22Rv1 (cell line): ENCODE data around the gene CDK6.

ENCODE experiments used
- ZFX ChIP-seq: fragments of 450-650 bp; IDR thresholded peaks from 2 replicates; pipeline ENCODE4 v1.6.1; 2017; ENCODE audit warnings: antibody characterized with exemption, borderline replicate concordance
- TF ChIP-seq, protein P1 (sequence below): fragments of 450-650 bp; IDR thresholded peaks from 2 replicates; pipeline ENCODE4 v1.5.1; 2017; ENCODE audit warnings: mild to moderate bottlenecking

DNA sequence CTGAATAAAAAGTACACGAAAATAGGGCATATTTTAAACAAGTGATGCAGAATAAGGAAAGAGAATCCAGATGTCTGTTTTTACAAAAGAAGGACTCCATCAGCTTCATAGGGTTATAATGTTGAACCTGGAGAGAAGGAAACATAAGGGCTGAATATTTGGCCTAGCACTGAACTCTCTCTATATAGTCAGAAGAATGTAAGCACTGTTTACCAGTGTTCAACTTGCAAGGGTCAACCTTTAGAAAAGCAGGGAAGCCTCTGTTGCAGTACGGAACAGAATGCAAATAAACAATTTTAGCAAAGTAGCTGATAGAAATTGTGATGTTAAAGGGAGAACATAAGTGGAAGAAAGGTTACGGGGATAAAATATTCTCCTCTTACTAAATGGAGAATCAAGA lies 16.2 kb downstream of the CDK6 start:
- TF ChIP-seq, protein P1, sequence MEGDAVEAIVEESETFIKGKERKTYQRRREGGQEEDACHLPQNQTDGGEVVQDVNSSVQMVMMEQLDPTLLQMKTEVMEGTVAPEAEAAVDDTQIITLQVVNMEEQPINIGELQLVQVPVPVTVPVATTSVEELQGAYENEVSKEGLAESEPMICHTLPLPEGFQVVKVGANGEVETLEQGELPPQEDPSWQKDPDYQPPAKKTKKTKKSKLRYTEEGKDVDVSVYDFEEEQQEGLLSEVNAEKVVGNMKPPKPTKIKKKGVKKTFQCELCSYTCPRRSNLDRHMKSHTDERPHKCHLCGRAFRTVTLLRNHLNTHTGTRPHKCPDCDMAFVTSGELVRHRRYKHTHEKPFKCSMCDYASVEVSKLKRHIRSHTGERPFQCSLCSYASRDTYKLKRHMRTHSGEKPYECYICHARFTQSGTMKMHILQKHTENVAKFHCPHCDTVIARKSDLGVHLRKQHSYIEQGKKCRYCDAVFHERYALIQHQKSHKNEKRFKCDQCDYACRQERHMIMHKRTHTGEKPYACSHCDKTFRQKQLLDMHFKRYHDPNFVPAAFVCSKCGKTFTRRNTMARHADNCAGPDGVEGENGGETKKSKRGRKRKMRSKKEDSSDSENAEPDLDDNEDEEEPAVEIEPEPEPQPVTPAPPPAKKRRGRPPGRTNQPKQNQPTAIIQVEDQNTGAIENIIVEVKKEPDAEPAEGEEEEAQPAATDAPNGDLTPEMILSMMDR = no peak
- TF ChIP-seq ZFX = no peak
